GM12865 (cell line): ENCODE measurements around the gene CLEC16A.

Source experiments
- DNase-seq: peaks from one replicate; pipeline ENCODE4 v3.0.0; 2010; ENCODE audit warnings: low read depth
- H3K4me3 ChIP-seq: 2 replicates; pipeline ENCODE4 v1.5.1; 2011; ENCODE audit warnings: mild to moderate bottlenecking, low read depth, low read length, control low read depth
- TF ChIP-seq, protein P1 (sequence below): IDR thresholded peaks from 2 replicates; pipeline ENCODE4 v1.5.1; 2011; ENCODE audit warnings: low read length, control low read depth, low read depth, inconsistent platforms; ENCODE audit not compliant: insufficient read depth; ENCODE audit errors: missing control alignments

Gene CLEC16A

GRCh38 chr16:11193494-11193893, 249.1 kb downstream of the CLEC16A start:
- TF ChIP-seq, protein P1, sequence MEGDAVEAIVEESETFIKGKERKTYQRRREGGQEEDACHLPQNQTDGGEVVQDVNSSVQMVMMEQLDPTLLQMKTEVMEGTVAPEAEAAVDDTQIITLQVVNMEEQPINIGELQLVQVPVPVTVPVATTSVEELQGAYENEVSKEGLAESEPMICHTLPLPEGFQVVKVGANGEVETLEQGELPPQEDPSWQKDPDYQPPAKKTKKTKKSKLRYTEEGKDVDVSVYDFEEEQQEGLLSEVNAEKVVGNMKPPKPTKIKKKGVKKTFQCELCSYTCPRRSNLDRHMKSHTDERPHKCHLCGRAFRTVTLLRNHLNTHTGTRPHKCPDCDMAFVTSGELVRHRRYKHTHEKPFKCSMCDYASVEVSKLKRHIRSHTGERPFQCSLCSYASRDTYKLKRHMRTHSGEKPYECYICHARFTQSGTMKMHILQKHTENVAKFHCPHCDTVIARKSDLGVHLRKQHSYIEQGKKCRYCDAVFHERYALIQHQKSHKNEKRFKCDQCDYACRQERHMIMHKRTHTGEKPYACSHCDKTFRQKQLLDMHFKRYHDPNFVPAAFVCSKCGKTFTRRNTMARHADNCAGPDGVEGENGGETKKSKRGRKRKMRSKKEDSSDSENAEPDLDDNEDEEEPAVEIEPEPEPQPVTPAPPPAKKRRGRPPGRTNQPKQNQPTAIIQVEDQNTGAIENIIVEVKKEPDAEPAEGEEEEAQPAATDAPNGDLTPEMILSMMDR: no peak
- no peak for DNase-seq
- H3K4me3 ChIP-seq: no peak overlapping the region

GRCh38 chr16:11194913-11195312, 250.5 kb downstream of the CLEC16A start:
- TF ChIP-seq, protein P1: no peak
- no peak overlapping the region for H3K4me3 ChIP-seq
- no peak for DNase-seq

DNA sequence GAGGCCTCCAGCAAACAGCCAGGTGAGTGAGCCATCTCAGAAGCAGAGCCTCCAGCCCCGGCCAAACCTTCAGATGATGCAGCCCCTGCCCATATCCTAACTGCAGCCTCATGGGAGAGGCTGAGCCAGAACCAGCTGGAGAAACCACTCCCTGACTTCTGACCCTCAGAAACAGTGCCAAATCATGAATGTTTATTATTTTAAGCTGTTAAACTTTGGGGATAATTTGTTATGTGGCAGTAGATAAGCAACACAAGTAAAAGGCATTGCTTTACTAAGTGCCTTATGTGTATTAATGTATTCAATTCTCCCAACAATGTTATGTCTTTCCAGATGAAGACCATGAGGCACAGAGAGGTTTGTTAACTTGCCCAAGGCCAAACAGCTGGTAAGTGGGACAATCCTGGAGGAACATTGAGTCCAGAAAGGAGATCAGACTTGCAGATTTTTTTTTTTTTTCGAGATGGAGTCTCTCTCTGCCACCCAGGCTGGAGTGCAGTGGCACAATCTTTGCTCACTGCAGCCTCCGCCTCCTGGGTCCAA, 252.0 kb downstream of the CLEC16A start:
- DNase-seq: no peak
- no peak overlapping the region for H3K4me3 ChIP-seq
- TF ChIP-seq, protein P1: no peak

DNA sequence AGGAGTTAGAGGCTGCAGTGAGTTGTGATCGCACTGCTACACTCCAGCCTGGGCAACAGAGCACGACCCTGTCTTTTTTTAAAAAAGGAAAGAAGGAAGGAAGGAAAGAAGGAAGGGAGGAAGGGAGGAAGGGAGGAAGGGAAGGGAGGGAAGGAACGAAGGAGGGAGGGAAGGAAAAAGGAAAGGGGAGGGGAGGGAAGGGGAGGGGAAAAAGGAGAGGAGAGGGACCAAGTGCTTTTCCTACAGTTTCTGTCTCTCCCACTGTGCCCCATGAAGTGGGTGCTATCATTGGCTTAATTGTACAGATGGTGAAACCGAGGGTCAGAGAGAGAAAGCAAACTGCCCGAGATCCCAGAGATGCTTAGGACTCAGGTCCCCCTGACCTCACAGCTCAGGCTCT, 254.0 kb downstream of the CLEC16A start:
- no peak for DNase-seq
- H3K4me3 ChIP-seq: no peak overlapping the region
- TF ChIP-seq, protein P1: no peak

- no peak for DNase-seq
- TF ChIP-seq, protein P1: no peak
- H3K4me3 ChIP-seq: no peak overlapping the region
These were observed 254.5 kb downstream of the CLEC16A start for GRCh38 chr16:11198828-11199227.

DNA sequence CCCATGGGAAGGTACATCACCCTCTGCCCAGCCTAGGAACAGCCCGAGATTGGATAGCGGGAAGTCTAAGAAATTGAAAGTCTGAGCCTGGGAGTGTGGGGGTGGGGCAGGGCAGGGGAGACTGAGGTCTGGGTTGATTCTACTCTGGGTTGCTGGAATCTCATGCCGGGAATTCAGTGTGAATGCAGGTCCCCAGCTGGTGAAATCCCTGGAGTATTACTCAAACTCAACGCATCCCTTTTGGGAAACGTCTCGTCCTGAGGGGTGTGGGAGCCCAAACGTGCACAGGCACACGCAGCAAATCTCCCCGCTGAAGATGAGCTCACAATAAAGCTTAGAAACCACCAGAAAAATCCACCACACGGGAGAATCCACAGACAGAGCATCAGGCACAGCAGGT, 256.2 kb downstream of the CLEC16A start:
- 0 out of 2 replicates have a peak overlapping the region, but pooled peaks have one; percentile 7 for H3K4me3 ChIP-seq
- TF ChIP-seq, protein P1: no peak
- peak; percentile 43 for DNase-seq
